ENCODE results near the gene BTBD19.

- TF ChIP-seq CTCF (conservative IDR thresholded peaks at IDR 0.05 in 1 of 2, IDR thresholded peaks at IDR 0.05 in 1 of 2; ENCODE audit: extremely low read depth in 1 of 2, insufficient read depth in 1 of 2, low read depth in 1 of 2, low read length in 2 of 2) (no peak), EZH2 (IDR thresholded peaks at IDR 0.05; ENCODE audit: borderline replicate concordance, low read length) (no peak)
Observed at GRCh38 chr1:44831516-44831915, 23.2 kb downstream of the BTBD19 start.

Data from mammary epithelial cell (primary cell).